ENCODE data around the gene CASP8AP2. TPM values are rescaled to one million over a fixed set of nuclear protein-coding genes. Genes with fewer than 3 reads are reported as not detected.

CASP8AP2 gene
- total RNA-seq, 1 experiment from 2014 or later: 27.9 TPM

DNA sequence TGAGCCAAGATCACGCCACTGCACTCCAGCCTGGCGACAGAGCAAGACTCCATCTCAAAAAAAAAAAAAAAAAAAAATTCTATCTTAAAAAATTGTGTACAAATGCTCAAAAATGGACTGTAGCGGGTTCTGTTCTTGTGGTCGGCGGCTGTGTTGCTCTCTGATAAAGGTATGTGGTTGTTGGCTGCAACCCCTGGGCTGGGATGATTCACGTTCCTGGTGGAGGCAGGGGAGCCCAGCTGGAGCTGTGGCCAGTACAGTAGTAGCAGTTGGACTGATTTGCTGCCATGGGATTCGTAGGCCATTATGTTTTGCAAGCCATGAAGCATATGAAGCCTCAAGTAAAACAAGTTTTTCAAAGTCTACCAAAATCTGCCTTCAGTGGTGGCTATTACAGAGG is 32.4 kb upstream of the CASP8AP2 start (continued):
- no peak for TF ChIP-seq IRF2 (CRISPR knock-in tag; IDR thresholded peaks at IDR 0.05; ENCODE audit: borderline replicate concordance, low read depth)

GRCh38 chr6:89799096-89799495 is 30.6 kb upstream of the CASP8AP2 start:
- H3K36me3 Mint-ChIP-seq: peaks cover 59% of the 10 kb centered on the region
- peak overlapping the region; percentile 95 for H3K27ac Mint-ChIP-seq
- H3K9me3 Mint-ChIP-seq: no peaks in the 10 kb centered on the region
- H3K4me3 Mint-ChIP-seq: no peak overlapping the region; the same call in 1 of the 2 replicates
- no peak for ATAC-seq
- no peaks in the 10 kb centered on the region for H3K27me3 Mint-ChIP-seq (ENCODE audit: low read depth)
- no peak for TF ChIP-seq PRRX2 (CRISPR knock-in tag; IDR thresholded peaks at IDR 0.05)
- no peak for TF ChIP-seq ZBTB21 (CRISPR knock-in tag; IDR thresholded peaks at IDR 0.05; ENCODE audit: borderline replicate concordance)
- no peak for TF ChIP-seq RELA (CRISPR knock-in tag; IDR thresholded peaks at IDR 0.05; ENCODE audit: borderline replicate concordance)
- TF ChIP-seq GRHL2 (CRISPR knock-in tag; IDR thresholded peaks at IDR 0.05; ENCODE audit: insufficient replicate concordance, severe bottlenecking): no peak
- TF ChIP-seq ZNF219 (CRISPR knock-in tag; IDR thresholded peaks at IDR 0.05; ENCODE audit: borderline replicate concordance): no peak
- no peak for TF ChIP-seq CREM (CRISPR knock-in tag; IDR thresholded peaks at IDR 0.05)
- TF ChIP-seq CREB1 (CRISPR knock-in tag; IDR thresholded peaks at IDR 0.05): 0 out of 2 replicates have a peak, but pooled peaks have one; percentile 26
- TF ChIP-seq GABPB1 (CRISPR knock-in tag; IDR thresholded peaks at IDR 0.05): no peak
- ChIA-PET POLR2A (interaction anchor here (2.1 kb wide), 1 partner anchor 20 kb away, joined by 12 read pairs; the partner anchor contains the start of gene MDN1), CTCF (interaction anchor here (0.7 to 1.1 kb wide), 2 partner anchors 9 to 16 kb away, joined by 3 to 4 read pairs; no protein-coding TSS in a partner anchor)
- peaks cover 55% of the 10 kb centered on the region for H3K4me1 Mint-ChIP-seq
- no peak for DNase-seq (ENCODE audit: low spot score)

DNA sequence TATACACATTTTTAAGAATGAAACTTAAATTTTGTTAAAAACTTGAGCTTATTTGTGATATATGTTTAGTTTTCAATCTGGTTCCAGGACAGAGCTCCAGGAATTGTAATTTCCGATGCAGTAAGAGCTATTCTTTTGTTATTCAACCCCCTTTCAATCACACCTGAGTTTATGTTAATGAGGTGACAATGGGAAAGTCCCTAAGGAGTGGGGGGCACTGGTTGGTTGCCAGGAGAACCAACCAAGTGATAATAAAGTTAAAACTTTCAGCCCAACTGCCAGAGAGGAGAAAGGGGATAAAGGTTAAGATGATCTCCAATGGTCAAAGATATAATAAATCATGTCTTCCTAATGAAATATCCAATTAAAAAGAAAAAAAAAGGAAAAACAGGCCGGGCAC is 29.9 kb upstream of the CASP8AP2 start:
- ChIA-PET POLR2A (interaction anchor here (2.1 kb wide), 1 partner anchor 19 kb away, joined by 12 read pairs; the partner anchor contains the start of gene MDN1), CTCF (interaction anchor here (0.7 to 1.1 kb wide), 3 partner anchors 9 to 20 kb away, joined by 3 to 5 read pairs (median 4); partner anchors contain the start of gene MDN1)
- no peaks in the 10 kb centered on the region for H3K9me3 Mint-ChIP-seq
- peaks cover 60% of the 10 kb centered on the region for H3K4me1 Mint-ChIP-seq
- DNase-seq (ENCODE audit: low spot score) (no peak), ATAC-seq (peak; percentile 82)
- H3K36me3 Mint-ChIP-seq: peaks cover 54% of the 10 kb centered on the region
- H3K27ac Mint-ChIP-seq: peak overlapping the region; percentile 95
- TF ChIP-seq MXD4 (CRISPR knock-in tag; IDR thresholded peaks at IDR 0.05; ENCODE audit: borderline replicate concordance): no peak
- no peak for TF ChIP-seq FOXK1 (CRISPR knock-in tag; IDR thresholded peaks at IDR 0.05)
- TF ChIP-seq CDX4 (CRISPR knock-in tag; IDR thresholded peaks at IDR 0.05; ENCODE audit: borderline replicate concordance): no peak
- peak overlapping the region; percentile 31; the same call in 1 of the 2 replicates for H3K4me3 Mint-ChIP-seq
- H3K27me3 Mint-ChIP-seq (ENCODE audit: low read depth): no peaks in the 10 kb centered on the region

DNA sequence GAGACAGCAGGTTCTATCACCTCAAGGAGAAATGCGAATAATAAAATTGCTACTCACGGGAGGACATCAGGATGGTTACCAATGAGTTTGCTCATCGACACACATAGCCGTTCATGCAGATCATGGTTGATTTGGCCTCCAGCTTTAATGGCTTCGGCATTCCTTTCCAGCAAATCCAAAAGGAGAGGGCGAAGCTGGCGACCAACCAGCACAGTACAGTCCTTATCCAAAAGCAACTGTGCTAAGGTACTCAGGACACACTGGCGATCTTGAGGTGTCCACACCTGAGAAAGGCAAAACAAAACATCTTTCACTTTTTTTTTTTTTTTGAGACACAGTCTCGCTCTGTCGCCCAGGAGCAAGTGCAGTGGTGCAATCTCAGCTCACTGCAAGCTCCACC is 26.4 kb upstream of the CASP8AP2 start:
- ChIA-PET POLR2A (interaction anchor here (0.7 to 1.5 kb wide), 3 partner anchors 8 to 26 kb away, joined by 3 to 4 read pairs (median 3); partner anchors contain the start of gene CASP8AP2), CTCF (interaction anchor here (2.2 kb wide), 1 partner anchor 10 kb away, joined by 11 read pairs; no protein-coding TSS in a partner anchor)
- peaks cover 77% of the 10 kb centered on the region for H3K4me1 Mint-ChIP-seq
- ATAC-seq (no peak), DNase-seq (ENCODE audit: low spot score) (no peak)
- no peaks in the 10 kb centered on the region for H3K27me3 Mint-ChIP-seq (ENCODE audit: low read depth)
- H3K4me3 Mint-ChIP-seq: no peak overlapping the region
- H3K27ac Mint-ChIP-seq: peak overlapping the region; percentile 91
- H3K36me3 Mint-ChIP-seq: peaks cover 36% of the 10 kb centered on the region
- H3K9me3 Mint-ChIP-seq: no peaks in the 10 kb centered on the region
- TF ChIP-seq CDX4 (CRISPR knock-in tag; IDR thresholded peaks at IDR 0.05; ENCODE audit: borderline replicate concordance) (no peak), JUN (CRISPR knock-in tag; IDR thresholded peaks at IDR 0.05) (no peak), PRDM15 (CRISPR knock-in tag; IDR thresholded peaks at IDR 0.05) (no peak), OVOL2 (CRISPR knock-in tag; IDR thresholded peaks at IDR 0.05; ENCODE audit: borderline replicate concordance) (no peak), MAX (CRISPR knock-in tag; IDR thresholded peaks at IDR 0.05) (no peak), HMGA2 (CRISPR knock-in tag; IDR thresholded peaks at IDR 0.05) (no peak), SMAD3 (CRISPR knock-in tag; IDR thresholded peaks at IDR 0.05; ENCODE audit: borderline replicate concordance) (no peak), MXD4 (CRISPR knock-in tag; IDR thresholded peaks at IDR 0.05; ENCODE audit: borderline replicate concordance) (no peak), GRHL2 (CRISPR knock-in tag; IDR thresholded peaks at IDR 0.05; ENCODE audit: insufficient replicate concordance, severe bottlenecking) (no peak), TEAD1 (CRISPR knock-in tag; IDR thresholded peaks at IDR 0.05) (no peak), TP53 (CRISPR knock-in tag; IDR thresholded peaks at IDR 0.05) (no peak)
- TF ChIP-seq, protein P1, sequence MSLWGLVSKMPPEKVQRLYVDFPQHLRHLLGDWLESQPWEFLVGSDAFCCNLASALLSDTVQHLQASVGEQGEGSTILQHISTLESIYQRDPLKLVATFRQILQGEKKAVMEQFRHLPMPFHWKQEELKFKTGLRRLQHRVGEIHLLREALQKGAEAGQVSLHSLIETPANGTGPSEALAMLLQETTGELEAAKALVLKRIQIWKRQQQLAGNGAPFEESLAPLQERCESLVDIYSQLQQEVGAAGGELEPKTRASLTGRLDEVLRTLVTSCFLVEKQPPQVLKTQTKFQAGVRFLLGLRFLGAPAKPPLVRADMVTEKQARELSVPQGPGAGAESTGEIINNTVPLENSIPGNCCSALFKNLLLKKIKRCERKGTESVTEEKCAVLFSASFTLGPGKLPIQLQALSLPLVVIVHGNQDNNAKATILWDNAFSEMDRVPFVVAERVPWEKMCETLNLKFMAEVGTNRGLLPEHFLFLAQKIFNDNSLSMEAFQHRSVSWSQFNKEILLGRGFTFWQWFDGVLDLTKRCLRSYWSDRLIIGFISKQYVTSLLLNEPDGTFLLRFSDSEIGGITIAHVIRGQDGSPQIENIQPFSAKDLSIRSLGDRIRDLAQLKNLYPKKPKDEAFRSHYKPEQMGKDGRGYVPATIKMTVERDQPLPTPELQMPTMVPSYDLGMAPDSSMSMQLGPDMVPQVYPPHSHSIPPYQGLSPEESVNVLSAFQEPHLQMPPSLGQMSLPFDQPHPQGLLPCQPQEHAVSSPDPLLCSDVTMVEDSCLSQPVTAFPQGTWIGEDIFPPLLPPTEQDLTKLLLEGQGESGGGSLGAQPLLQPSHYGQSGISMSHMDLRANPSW (CRISPR knock-in tag; conservative IDR thresholded peaks at IDR 0.05; ENCODE audit: low read depth): no peak

Measured in WTC11 (cell line).